Spleen (tissue), 11 donors: ENCODE data around the gene C1QTNF12. TPM values are rescaled to one million over a fixed set of nuclear protein-coding genes. Genes with fewer than 3 reads are reported as not detected.

Source experiments
- DNase-seq: peaks from one replicate; pipeline ENCODE4 v3.0.0-alpha.2; 2020
- H3K27ac ChIP-seq, 8 donors: fragments of 200-600 bp; sonication (generic) in 7 of 8; 1 replicate in 4 of 8; 2 replicates in 4 of 8; pipeline versions ENCODE4 v1.5.0 to v1.8.0; 2016 to 2021; ENCODE audit warnings: inconsistent platforms in 4 of 8, mild to moderate bottlenecking in 4 of 8, moderate library complexity in 1 of 8
- H3K27me3 ChIP-seq, 7 donors: fragments of 200-600 bp; sonication (generic) in 6 of 7; replicated peaks in 1 of 7; 1 replicate in 4 of 7; 2 replicates in 3 of 7; pipeline versions ENCODE4 v1.5.0 to v1.8.0; 2016 to 2021; ENCODE audit warnings: inconsistent platforms in 3 of 7, mild to moderate bottlenecking in 1 of 7
- H3K36me3 ChIP-seq, 6 donors: fragments of 200-600 bp; sonication (generic) in 5 of 6; 1 replicate in 4 of 6; 2 replicates in 2 of 6; pipeline versions ENCODE4 v1.5.0 to v1.8.0; 2016 to 2021; ENCODE audit warnings: inconsistent platforms in 2 of 6
- H3K4me1 ChIP-seq, 6 donors: fragments of 200-600 bp; sonication (generic) in 5 of 6; 1 replicate in 3 of 6; 2 replicates in 3 of 6; pipeline versions ENCODE4 v1.5.0 to v1.8.0; 2016 to 2021; ENCODE audit warnings: inconsistent platforms in 3 of 6
- H3K4me3 ChIP-seq, 8 donors: fragments of 200-600 bp; sonication (generic) in 7 of 8; 1 replicate in 4 of 8; 2 replicates in 4 of 8; pipeline versions ENCODE4 v1.5.0 to v1.8.0; 2016 to 2021; ENCODE audit warnings: inconsistent platforms in 4 of 8, mild to moderate bottlenecking in 4 of 8, moderate library complexity in 2 of 8
- H3K9me3 ChIP-seq, 8 donors: fragments of 200-600 bp; sonication (generic) in 7 of 8; 1 replicate in 4 of 8; 2 replicates in 4 of 8; pipeline versions ENCODE4 v1.5.0 to v1.8.0; 2016 to 2021; ENCODE audit warnings: inconsistent platforms in 4 of 8
- CTCF ChIP-seq, 11 experiments: fragments of 200-600 bp in 7 of 11; fragments of 450-650 bp in 4 of 11; sonication (generic) in 4 of 11; IDR thresholded peaks in 8 of 11; conservative IDR thresholded peaks in 3 of 11; 1 replicate in 7 of 11; 2 replicates in 4 of 11; pipeline versions ENCODE4 v1.4.0 to v1.8.0; 2016 to 2021; ENCODE audit warnings: antibody characterized with exemption in 11 of 11, inconsistent platforms in 4 of 11, mild to moderate bottlenecking in 1 of 11
- POLR2A ChIP-seq, 3 donors: fragments of 450-650 bp; IDR thresholded peaks; one replicate each; pipeline ENCODE4 v1.5.1; 2017; ENCODE audit warnings: antibody characterized with exemption in 3 of 3, mild to moderate bottlenecking in 1 of 3
- POLR2AphosphoS5 ChIP-seq, 3 donors: sonication (generic); formaldehyde crosslinking; IDR thresholded peaks; one replicate each; pipeline ENCODE4 v1.5.1; 2017; ENCODE audit warnings: antibody characterized with exemption in 3 of 3
- WGBS, 5 donors: extraction: QIAGEN DNeasy Blood & Tissue Kit in 3 of 5; methylation state at CpG; one replicate each; pipeline versions ENCODE4 v1.1.5 to v1.1.7; 2013 to 2018; 5-methylcytosine and 5-hydroxymethylcytosine counted together
- intact Hi-C: fragments of 100-400 bp; cut with DNase I; formaldehyde crosslinking; loops from one replicate; pipeline ENCODE4 v1.15.0; 2023; ENCODE audit warnings: low total_unique reads
- polyA plus RNA-seq, 3 donors: library from polyadenylated mRNA; stranded (reverse); fragments of 200-250 nt; gene quantifications; one replicate each; pipeline ENCODE4 v1.2.1, GENCODE V29; 2013
- total RNA-seq, 7 donors: library from RNA; depleted of rRNA in 3 of 7; stranded (reverse); fragments of >200 nt in 3 of 7; fragmentation: NEBNext Ultra II Directional in 4 of 7; extraction: Animal tissue kit (Norgen Biotek cat#: 25700) in 4 of 7; gene quantifications; one replicate each; pipeline versions ENCODE4 v1.1.0 to v1.2.1, GENCODE V29; 2016 to 2021
- donor health status: healthy with polysubstance abuse.
- donor health status: DM: no; HTN: no; CAD: no; lungs with moderate emphysema.
- donor health status: DM: no; HTN: no; CAD: no.
- donor health status: Bipolar disorder and iron deficiency.
- donor health status: healthy.
- donor health status: DM: no; HTN: no; CAD: no.
- donor health status: DM: yes; HTN: yes; CAD: no.

The C1QTNF12 gene
- total and polyA plus RNA-seq, 10 donors = 0.87 to 5.5 (median 1.4) TPM; not detected in 3

- Histone ChIP-seq H3K27ac (no peak overlapping the region), H3K4me1 (peaks cover 0 to 22% (median 8%) of the 10 kb centered on the region in 6 donors), H3K27me3 (peaks cover 0 to 4% (median 0%) of the 10 kb centered on the region in 7 donors), H3K36me3 (peaks cover 0 to 55% (median 7%) of the 10 kb centered on the region in 6 donors), H3K9me3 (no peaks in the 10 kb centered on the region), H3K4me3 (no peak overlapping the region)
- peak; percentile 70 for DNase-seq
- TF ChIP-seq POLR2AphosphoS5 (IDR thresholded peaks at IDR 0.05) = peak in 1 of 3 donors; percentile 15
- TF ChIP-seq POLR2A (IDR thresholded peaks at IDR 0.05) = no peak
- intact Hi-C loops = loop anchor here (2.0 kb wide), 1 partner anchor 171 kb away; no protein-coding TSS in a partner anchor
- 80 to 93% (median 88%) methylated on average over 37 to 94 of the region's 94 CpGs for WGBS, 5 donors
Measured at GRCh38 chr1:1293263-1294249, 47.0 kb upstream of the C1QTNF12 start.

- no peak for TF ChIP-seq CTCF (IDR thresholded peaks at IDR 0.05 in 8 of 11, conservative IDR thresholded peaks at IDR 0.05 in 3 of 11)
- Histone ChIP-seq H3K9me3 (no peaks in the 10 kb centered on the region), H3K4me3 (no peak overlapping the region), H3K27me3 (peaks cover 0 to 4% (median 0%) of the 10 kb centered on the region in 7 donors), H3K27ac (no peak overlapping the region), H3K4me1 (peaks cover 0 to 21% (median 9%) of the 10 kb centered on the region in 6 donors), H3K36me3 (peaks cover 0 to 49% (median 6%) of the 10 kb centered on the region in 6 donors)
- intact Hi-C loops = loop anchor here (2.0 kb wide), 1 partner anchor 170 kb away; no protein-coding TSS in a partner anchor
- WGBS, 5 donors = 85 to 97% (median 90%) methylated on average over 13 to 18 of the region's 18 CpGs
- peak; percentile 75 for DNase-seq
Measured at GRCh38 chr1:1292851-1293250, 46.3 kb upstream of the C1QTNF12 start.

- H3K27ac ChIP-seq = no peak overlapping the region
- H3K9me3 ChIP-seq = no peaks in the 10 kb centered on the region
- DNase-seq = peak; percentile 66
- H3K27me3 ChIP-seq = peaks cover 0 to 6% (median 0%) of the 10 kb centered on the region in 7 donors
- no peak overlapping the region for H3K4me3 ChIP-seq
- peaks cover 0 to 21% (median 10%) of the 10 kb centered on the region in 6 donors for H3K4me1 ChIP-seq
- intact Hi-C loops = loop anchor here (2.0 kb wide), 1 partner anchor 170 kb away; no protein-coding TSS in a partner anchor
- WGBS, 5 donors = 83 to 93% (median 91%) methylated on average over 8 to 9 of the region's 9 CpGs
- no peak for TF ChIP-seq CTCF (IDR thresholded peaks at IDR 0.05 in 8 of 11, conservative IDR thresholded peaks at IDR 0.05 in 3 of 11)
- TF ChIP-seq POLR2AphosphoS5 (IDR thresholded peaks at IDR 0.05) = no peak
- no peak for TF ChIP-seq POLR2A (IDR thresholded peaks at IDR 0.05)
- H3K36me3 ChIP-seq = peaks cover 0 to 45% (median 4%) of the 10 kb centered on the region in 6 donors
Measured at GRCh38 chr1:1292442-1292779, 45.9 kb upstream of the C1QTNF12 start.

GRCh38 chr1:1291548-1292441 lies 45.3 kb upstream of the C1QTNF12 start:
- Histone ChIP-seq H3K4me1 (peaks cover 0 to 22% (median 10%) of the 10 kb centered on the region in 6 donors), H3K27ac (no peak overlapping the region), H3K9me3 (no peaks in the 10 kb centered on the region), H3K4me3 (no peak overlapping the region), H3K36me3 (peaks cover 0 to 42% (median 4%) of the 10 kb centered on the region in 6 donors), H3K27me3 (peaks cover 0 to 12% (median 0%) of the 10 kb centered on the region in 7 donors)
- 39 to 72% (median 52%) methylated on average over 34 to 45 of the region's 45 CpGs for WGBS, 5 donors
- intact Hi-C loops = loop anchor here (2.0 kb wide), 1 partner anchor 169 kb away; no protein-coding TSS in a partner anchor
- peak; percentile 92 for DNase-seq
- TF ChIP-seq CTCF (IDR thresholded peaks at IDR 0.05 in 8 of 11, conservative IDR thresholded peaks at IDR 0.05 in 3 of 11) = peak; percentile 63 to 85 (median 78)
- TF ChIP-seq POLR2A (IDR thresholded peaks at IDR 0.05) = no peak
- peak; percentile 37 to 58 (median 39) for TF ChIP-seq POLR2AphosphoS5 (IDR thresholded peaks at IDR 0.05)
